DND-41 (cell line): ENCODE measurements around the gene ZDHHC20.
A peak's percentile ranks its signal among the peaks of the same experiment; 100 is the strongest.

ENCODE experiments used
- ATAC-seq: fragments of 200-7000 bp; cut with Tn5 transposase; 3 replicates; pipeline ENCODE4 v1.9.1; 2021; ENCODE audit warnings: low read depth; ENCODE audit not compliant: insufficient read depth
- DNase-seq: peaks from one replicate; pipeline ENCODE4 v3.0.0-alpha.2; 2020
- H2AFZ ChIP-seq: 2 replicates; pipeline ENCODE4 v1.6.0; 2012; ENCODE audit warnings: low read depth, low read length
- H3K27ac ChIP-seq: 2 replicates; pipeline ENCODE4 v1.5.1; 2012; ENCODE audit warnings: low read length, inconsistent platforms
- H3K27me3 ChIP-seq: fragments of 200-600 bp; sonication (generic); 2 replicates; pipeline ENCODE4 v1.6.0; 2012; ENCODE audit warnings: low read length, mild to moderate bottlenecking, inconsistent platforms; ENCODE audit not compliant: insufficient read depth, poor library complexity
- H3K36me3 ChIP-seq: 2 replicates; pipeline ENCODE4 v1.5.1; 2012; ENCODE audit warnings: low read length, inconsistent platforms; ENCODE audit not compliant: insufficient read depth
- H3K4me1 ChIP-seq: 2 replicates; pipeline ENCODE4 v1.5.1; 2012; ENCODE audit warnings: mild to moderate bottlenecking, low read length; ENCODE audit not compliant: insufficient read depth
- H3K4me2 ChIP-seq: 2 replicates; pipeline ENCODE4 v1.6.0; 2012; ENCODE audit warnings: mild to moderate bottlenecking, moderate library complexity, low read length, inconsistent platforms; ENCODE audit not compliant: insufficient read depth
- H3K4me3 ChIP-seq, 2 experiments: fragments of 200-600 bp in 1 of 2; shearing (Covaris generic) in 1 of 2; 2 replicates each; pipeline ENCODE4 v1.5.1; 2012 to 2016; ENCODE audit warnings: inconsistent platforms in 2 of 2, low read length in 2 of 2, mild to moderate bottlenecking in 2 of 2, low read depth in 1 of 2, moderate library complexity in 1 of 2
- H3K79me2 ChIP-seq: 2 replicates; pipeline ENCODE4 v1.6.0; 2012; ENCODE audit warnings: low read length, inconsistent platforms; ENCODE audit not compliant: insufficient read depth
- H3K9ac ChIP-seq: 2 replicates; pipeline ENCODE4 v1.6.0; 2012; ENCODE audit warnings: low read depth, mild to moderate bottlenecking, inconsistent platforms, low read length, moderate library complexity
- H3K9me3 ChIP-seq: 2 replicates; pipeline ENCODE4 v1.5.1; 2012; ENCODE audit warnings: low read length, moderate library complexity, mild to moderate bottlenecking, inconsistent platforms; ENCODE audit not compliant: insufficient read depth, severe bottlenecking
- H4K20me1 ChIP-seq: 2 replicates; pipeline ENCODE4 v1.6.0; 2012; ENCODE audit warnings: low read length; ENCODE audit not compliant: insufficient read depth
- EZH2 ChIP-seq: IDR thresholded peaks from 3 replicates; pipeline ENCODE4 v1.6.1; 2012; ENCODE audit warnings: borderline replicate concordance, low read depth, mild to moderate bottlenecking, moderate library complexity, low read length, inconsistent platforms; ENCODE audit not compliant: severe bottlenecking
- TF ChIP-seq, protein P1 (sequence below): IDR thresholded peaks from 2 replicates; pipeline ENCODE4 v1.5.1; 2012; ENCODE audit warnings: borderline replicate concordance, low read length, moderate library complexity, mild to moderate bottlenecking; ENCODE audit not compliant: poor library complexity, severe bottlenecking; ENCODE audit errors: extremely low read depth

The ZDHHC20 gene

DNA sequence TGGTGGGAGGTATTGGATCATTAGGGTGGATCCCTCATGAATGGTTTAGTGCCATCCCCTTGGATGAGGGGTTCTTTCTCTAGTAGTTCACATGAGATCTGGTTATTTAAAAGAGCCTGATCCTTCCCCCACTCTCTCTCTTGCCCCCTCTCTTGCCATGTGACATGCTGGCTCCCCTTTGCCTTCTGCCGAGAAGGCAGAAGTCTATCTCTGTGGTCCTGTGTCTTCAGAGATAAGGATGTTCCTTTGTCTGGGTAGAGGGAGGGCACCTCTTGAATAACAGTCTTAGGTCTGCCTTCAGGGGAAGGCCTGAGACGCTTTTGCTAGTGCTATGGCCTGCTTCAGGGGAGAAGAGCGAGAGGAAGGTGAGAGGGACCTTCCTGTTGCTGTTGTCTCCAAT lies 2.0 kb upstream of the ZDHHC20 start:
- Histone ChIP-seq H3K27me3 (no peaks in the 10 kb centered on the region), H3K4me3 (no peak overlapping the region), H3K79me2 (peaks cover 36% of the 10 kb centered on the region), H3K9me3 (no peaks in the 10 kb centered on the region), H3K27ac (no peak overlapping the region), H3K4me2 (no peak overlapping the region), H2AFZ (no peak overlapping the region), H3K4me1 (peaks cover 25% of the 10 kb centered on the region), H3K36me3 (peaks cover 9% of the 10 kb centered on the region; the same call in 1 of the 2 replicates), H3K9ac (no peak overlapping the region), H4K20me1 (peaks cover 13% of the 10 kb centered on the region; the same call in 1 of the 2 replicates)
- ATAC-seq (no peak), DNase-seq (no peak)
- TF ChIP-seq, protein P1, sequence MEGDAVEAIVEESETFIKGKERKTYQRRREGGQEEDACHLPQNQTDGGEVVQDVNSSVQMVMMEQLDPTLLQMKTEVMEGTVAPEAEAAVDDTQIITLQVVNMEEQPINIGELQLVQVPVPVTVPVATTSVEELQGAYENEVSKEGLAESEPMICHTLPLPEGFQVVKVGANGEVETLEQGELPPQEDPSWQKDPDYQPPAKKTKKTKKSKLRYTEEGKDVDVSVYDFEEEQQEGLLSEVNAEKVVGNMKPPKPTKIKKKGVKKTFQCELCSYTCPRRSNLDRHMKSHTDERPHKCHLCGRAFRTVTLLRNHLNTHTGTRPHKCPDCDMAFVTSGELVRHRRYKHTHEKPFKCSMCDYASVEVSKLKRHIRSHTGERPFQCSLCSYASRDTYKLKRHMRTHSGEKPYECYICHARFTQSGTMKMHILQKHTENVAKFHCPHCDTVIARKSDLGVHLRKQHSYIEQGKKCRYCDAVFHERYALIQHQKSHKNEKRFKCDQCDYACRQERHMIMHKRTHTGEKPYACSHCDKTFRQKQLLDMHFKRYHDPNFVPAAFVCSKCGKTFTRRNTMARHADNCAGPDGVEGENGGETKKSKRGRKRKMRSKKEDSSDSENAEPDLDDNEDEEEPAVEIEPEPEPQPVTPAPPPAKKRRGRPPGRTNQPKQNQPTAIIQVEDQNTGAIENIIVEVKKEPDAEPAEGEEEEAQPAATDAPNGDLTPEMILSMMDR: no peak
- TF ChIP-seq EZH2: no peak

DNA sequence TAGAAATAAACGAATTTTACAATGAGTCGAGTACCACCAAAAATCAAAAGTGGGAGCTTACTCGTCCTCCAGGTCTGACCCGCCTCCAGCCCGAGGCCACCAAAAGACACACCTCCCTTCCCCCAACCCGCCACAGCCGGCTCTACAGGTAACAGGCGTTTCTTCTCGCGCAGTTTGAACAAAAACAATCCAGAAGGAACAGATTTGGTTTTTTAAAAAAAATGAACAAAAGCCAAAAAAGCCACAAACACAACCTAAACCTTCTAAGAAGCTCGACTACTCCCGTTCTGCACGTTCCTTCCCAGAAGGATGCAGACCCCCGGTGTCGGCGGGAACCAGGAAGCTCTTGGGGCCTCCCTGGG lies 671 bp downstream of the ZDHHC20 start:
- peaks cover 13% of the 10 kb centered on the region; the same call in 1 of the 2 replicates for H4K20me1 ChIP-seq
- ATAC-seq (peak; percentile 47), DNase-seq (peak; percentile 63)
- H3K27ac ChIP-seq: peak overlapping the region; percentile 99
- peaks cover 25% of the 10 kb centered on the region for H3K4me1 ChIP-seq
- peaks cover 1% of the 10 kb centered on the region for H3K9me3 ChIP-seq
- H3K79me2 ChIP-seq: peaks cover 62% of the 10 kb centered on the region
- no peaks in the 10 kb centered on the region for H3K27me3 ChIP-seq
- peak overlapping the region; percentile 99 for H3K9ac ChIP-seq
- peaks cover 17% of the 10 kb centered on the region; the same call in 1 of the 2 replicates for H3K36me3 ChIP-seq
- peak overlapping the region; percentile 85 for H3K4me2 ChIP-seq
- TF ChIP-seq EZH2: no peak
- TF ChIP-seq, protein P1: no peak
- H2AFZ ChIP-seq: peak overlapping the region; percentile 94
- H3K4me3 ChIP-seq: peak overlapping the region; percentile 97 to 98

DNA sequence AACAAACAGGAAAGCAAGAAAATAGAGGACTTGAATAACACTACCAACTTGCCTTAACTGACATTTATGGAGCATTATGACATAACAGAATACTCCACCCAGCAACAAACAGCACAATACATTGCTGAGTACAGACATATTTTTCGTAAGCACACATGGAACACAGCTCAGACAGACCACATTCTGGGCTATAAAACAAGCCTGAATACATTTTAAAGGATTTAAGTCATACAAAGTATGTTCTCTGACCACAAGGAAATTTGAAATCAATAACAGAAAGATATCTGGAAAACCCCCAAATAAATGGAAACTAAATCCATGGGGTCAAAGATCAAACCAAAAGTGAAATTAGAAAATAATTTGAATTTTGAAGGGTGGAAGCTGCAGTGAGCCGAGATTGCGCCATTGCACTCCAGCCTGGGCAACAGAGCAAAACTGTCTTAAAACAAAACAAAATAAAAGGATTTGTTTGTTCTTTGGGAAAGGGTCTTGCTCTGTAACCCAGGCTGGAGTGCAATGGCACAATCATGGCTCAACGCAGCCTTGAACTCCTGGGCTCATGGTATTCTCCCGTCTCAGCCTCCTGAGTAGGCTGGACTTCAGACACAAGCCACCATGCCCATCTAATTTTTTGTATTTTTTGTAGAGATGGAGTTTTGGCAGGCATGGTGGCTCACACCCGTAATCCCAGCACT lies 5.6 kb downstream of the ZDHHC20 start:
- ATAC-seq (no peak), DNase-seq (no peak)
- Histone ChIP-seq H3K4me2 (no peak overlapping the region), H4K20me1 (peaks cover 16% of the 10 kb centered on the region; the same call in 1 of the 2 replicates), H2AFZ (no peak overlapping the region), H3K9me3 (peaks cover 16% of the 10 kb centered on the region), H3K36me3 (peaks cover 25% of the 10 kb centered on the region), H3K4me1 (peaks cover 17% of the 10 kb centered on the region), H3K27me3 (no peaks in the 10 kb centered on the region), H3K79me2 (peaks cover 94% of the 10 kb centered on the region), H3K4me3 (no peak overlapping the region), H3K27ac (no peak overlapping the region), H3K9ac (no peak overlapping the region)
- TF ChIP-seq, protein P1: no peak
- TF ChIP-seq EZH2: no peak
